HG03457 (cell line): ENCODE data around the gene PARPBP.
"Not testable (repeated sequence)": the region's sequence is repeated elsewhere in the genome, so short reads cannot be mapped to it uniquely, and the experiment has no call there.

ENCODE experiments used
- ATAC-seq: cut with Tn5 transposase; IDR thresholded peaks from one replicate; pipeline ENCODE4 v1.9.1; 2021; ENCODE audit warnings: moderate number of reproducible peaks; ENCODE audit not compliant: unreplicated experiment

Gene PARPBP

GRCh38 chr12:102240859-102241258 lies 120.9 kb downstream of the PARPBP start:
- not testable (repeated sequence) for ATAC-seq
